ENCODE data around the gene TXNRD3. TPM values are rescaled to one million over a fixed set of nuclear protein-coding genes. Genes with fewer than 3 reads are reported as not detected.

The TXNRD3 gene
- total RNA-seq, 2 donors from 2014 or later: 1.9 to 2.9 TPM

- H3K27ac Mint-ChIP-seq: no peak overlapping the region
- H3K9me3 Mint-ChIP-seq: peaks cover 1 to 2% of the 10 kb centered on the region in 2 donors
- H3K4me3 Mint-ChIP-seq: no peak overlapping the region
- no peaks in the 10 kb centered on the region for H3K4me1 Mint-ChIP-seq (ENCODE audit: low read depth)
- DNase-seq (no peak), ATAC-seq (replicated peaks in 1 of 2) (no peak)
- no peaks in the 10 kb centered on the region for H3K27me3 Mint-ChIP-seq (ENCODE audit: low read depth)
- no peaks in the 10 kb centered on the region for H3K36me3 Mint-ChIP-seq (ENCODE audit: insufficient read depth in 2 of 2)
Measured at GRCh38 chr3:126557415-126557745, 97.5 kb downstream of the TXNRD3 start.

Other genes starting within 250 kb of the TXNRD3 start
- gene ZXDC, start 179.2 kb downstream of the TXNRD3 start, total RNA-seq: 10 to 100 TPM; 27.8 to 32.8 TPM
- gene UROC1, start 137.4 kb downstream of the TXNRD3 start, total RNA-seq: not detected
- not detected for gene CHST13, start 131.0 kb downstream of the TXNRD3 start, total RNA-seq
- gene C3orf22, start 96.2 kb downstream of the TXNRD3 start, total RNA-seq: not detected
- 10 to 100 TPM in 1 of 2 donors, 1 to 10 TPM in 1; 9.9 to 15.5 TPM for gene CHCHD6, start 49.1 kb upstream of the TXNRD3 start, total RNA-seq

Measured in activated T-cell treated with anti-CD3 and anti-CD28 coated beads, Interleukin-2, amount 50 U/mL, for 72 hours (primary cell).